H9 (cell line): ENCODE data around the gene GLT1D1. TPM values are rescaled to one million over a fixed set of nuclear protein-coding genes. Genes with fewer than 3 reads are reported as not detected.

ENCODE experiments used
- DNase-seq: peaks from one replicate; pipeline ENCODE4 v3.0.0-alpha.2; 2017
- H2AFZ ChIP-seq: one replicate; pipeline ENCODE4 v1.6.1; 2013; ENCODE audit warnings: mild to moderate bottlenecking, low read length, control low read depth, moderate library complexity
- H2AK5ac ChIP-seq: 2 replicates; pipeline ENCODE4 v1.6.1; 2013; ENCODE audit warnings: low read length, control low read depth, mixed read lengths; ENCODE audit not compliant: insufficient read length
- H2BK120ac ChIP-seq: one replicate; pipeline ENCODE4 v1.6.1; 2013; ENCODE audit warnings: low read depth, mild to moderate bottlenecking, low read length, control low read depth, inconsistent platforms; ENCODE audit not compliant: poor library complexity, severe bottlenecking
- H2BK12ac ChIP-seq: 2 replicates; pipeline ENCODE4 v1.6.1; 2013; ENCODE audit warnings: low read length, control low read depth, mixed read lengths, low read depth; ENCODE audit not compliant: insufficient read length
- H2BK15ac ChIP-seq: 2 replicates; pipeline ENCODE4 v1.6.1; 2013; ENCODE audit warnings: low read depth, low read length, control low read depth
- H2BK20ac ChIP-seq: one replicate; pipeline ENCODE4 v1.6.1; 2013; ENCODE audit warnings: low read depth, mild to moderate bottlenecking, low read length, control low read depth, inconsistent platforms; ENCODE audit not compliant: poor library complexity, severe bottlenecking
- H2BK5ac ChIP-seq: 2 replicates; pipeline ENCODE4 v1.6.1; 2013; ENCODE audit warnings: low read length, control low read depth, mixed read lengths; ENCODE audit not compliant: insufficient read length
- H3K14ac ChIP-seq: 2 replicates; pipeline ENCODE4 v1.6.1; 2013; ENCODE audit warnings: low read length, control low read depth; ENCODE audit not compliant: insufficient read depth
- H3K18ac ChIP-seq: 2 replicates; pipeline ENCODE4 v1.6.1; 2013; ENCODE audit warnings: low read depth, mild to moderate bottlenecking, mixed read lengths, low read length, control low read depth; ENCODE audit not compliant: insufficient read length
- H3K23ac ChIP-seq: 2 replicates; pipeline ENCODE4 v1.6.1; 2013; ENCODE audit warnings: low read length, control low read depth, mixed read lengths, low read depth; ENCODE audit not compliant: insufficient read length
- H3K23me2 ChIP-seq: 2 replicates; pipeline ENCODE4 v1.6.1; 2013; ENCODE audit warnings: low read depth, mild to moderate bottlenecking, mixed read lengths, low read length, control low read depth; ENCODE audit not compliant: insufficient read length, poor library complexity, severe bottlenecking
- H3K27ac ChIP-seq: 2 replicates; pipeline ENCODE4 v1.5.1; 2013; ENCODE audit warnings: low read length, control low read depth, mixed read lengths, low read depth; ENCODE audit not compliant: insufficient read length
- H3K27me3 ChIP-seq: 2 replicates; pipeline ENCODE4 v1.6.1; 2013; ENCODE audit warnings: low read length, control low read depth, inconsistent platforms; ENCODE audit not compliant: insufficient read depth
- H3K4ac ChIP-seq: 2 replicates; pipeline ENCODE4 v1.6.1; 2013; ENCODE audit warnings: low read depth, mild to moderate bottlenecking, control low read depth, inconsistent platforms, low read length, moderate library complexity
- H3K4me1 ChIP-seq: 2 replicates; pipeline ENCODE4 v1.6.1; 2013; ENCODE audit warnings: low read length, control low read depth, inconsistent platforms; ENCODE audit not compliant: insufficient read depth
- H3K4me2 ChIP-seq: 2 replicates; pipeline ENCODE4 v1.6.1; 2013; ENCODE audit warnings: low read length, control low read depth, mixed read lengths; ENCODE audit not compliant: insufficient read length, insufficient read depth
- H3K56ac ChIP-seq: 2 replicates; pipeline ENCODE4 v1.6.1; 2013; ENCODE audit warnings: low read depth, mild to moderate bottlenecking, mixed read lengths, low read length, control low read depth; ENCODE audit not compliant: insufficient read length
- H3K79me1 ChIP-seq: 2 replicates; pipeline ENCODE4 v1.6.1; 2013; ENCODE audit warnings: low read depth, mild to moderate bottlenecking, moderate library complexity, low read length, control low read depth, inconsistent platforms; ENCODE audit not compliant: insufficient read depth, poor library complexity, severe bottlenecking
- H3K79me2 ChIP-seq: 2 replicates; pipeline ENCODE4 v1.6.1; 2013; ENCODE audit warnings: low read length, control low read depth, inconsistent platforms; ENCODE audit not compliant: insufficient read depth
- H3K9ac ChIP-seq: 2 replicates; pipeline ENCODE4 v1.6.1; 2013; ENCODE audit warnings: low read length, control low read depth, mixed read lengths; ENCODE audit not compliant: insufficient read length; ENCODE audit errors: extremely low read depth
- H3K9me3 ChIP-seq: one replicate; pipeline ENCODE4 v1.6.1; 2013; ENCODE audit warnings: low read depth, low read length, inconsistent platforms; ENCODE audit not compliant: control insufficient read depth
- H3T11ph ChIP-seq: one replicate; pipeline ENCODE4 v1.6.1; 2013; ENCODE audit warnings: mild to moderate bottlenecking, low read length, control low read depth, inconsistent platforms
- H4K20me1 ChIP-seq: one replicate; pipeline ENCODE4 v1.6.1; 2013; ENCODE audit not compliant: control insufficient read depth, insufficient read length, insufficient read depth
- H4K5ac ChIP-seq: 2 replicates; pipeline ENCODE4 v1.6.1; 2013; ENCODE audit warnings: low read depth, mild to moderate bottlenecking, mixed read lengths, low read length, control low read depth; ENCODE audit not compliant: insufficient read length
- H4K8ac ChIP-seq: replicated peaks from 2 replicates; pipeline ENCODE4 v1.6.1; 2013; ENCODE audit warnings: low read length, control low read depth, mixed read lengths, low read depth; ENCODE audit not compliant: insufficient read length
- H4K91ac ChIP-seq: 2 replicates; pipeline ENCODE4 v1.6.1; 2013; ENCODE audit warnings: low read depth, mild to moderate bottlenecking, moderate library complexity, mixed read lengths, low read length, control low read depth; ENCODE audit not compliant: insufficient read length
- H3K27ac Mint-ChIP-seq, 3 experiments: 2 replicates in 2 of 3; 3 replicates in 1 of 3; pipeline ENCODE4 v1.8.0; 2020 to 2021; ENCODE audit warnings: mixed read lengths in 3 of 3, mild to moderate bottlenecking in 1 of 3, moderate library complexity in 1 of 3
- H3K27me3 Mint-ChIP-seq: 2 replicates; pipeline ENCODE4 v1.8.0; 2021; ENCODE audit warnings: low read depth, mild to moderate bottlenecking, moderate library complexity, mixed read lengths
- H3K36me3 Mint-ChIP-seq, 3 experiments: 2 replicates in 2 of 3; 3 replicates in 1 of 3; pipeline ENCODE4 v1.8.0; 2020 to 2021; ENCODE audit warnings: low read depth in 3 of 3, mixed read lengths in 3 of 3; ENCODE audit not compliant: insufficient read depth in 1 of 3
- H3K4me1 Mint-ChIP-seq, 2 experiments: 2 replicates each; pipeline ENCODE4 v1.8.0; 2020; ENCODE audit warnings: mixed read lengths in 2 of 2
- H3K4me3 Mint-ChIP-seq, 2 experiments: 2 replicates in 1 of 2; 3 replicates in 1 of 2; pipeline ENCODE4 v1.8.0; 2020 to 2021; ENCODE audit warnings: mild to moderate bottlenecking in 2 of 2, mixed read lengths in 2 of 2, moderate library complexity in 1 of 2
- H3K9me3 Mint-ChIP-seq, 2 experiments: 2 replicates in 1 of 2; 3 replicates in 1 of 2; pipeline ENCODE4 v1.8.0; 2020; ENCODE audit warnings: mild to moderate bottlenecking in 2 of 2, mixed read lengths in 2 of 2, moderate library complexity in 1 of 2
- CTCF ChIP-seq: fragments of 200-600 bp; sonication (generic); conservative IDR thresholded peaks from 3 replicates; pipeline ENCODE4 v1.8.0; 2021; ENCODE audit warnings: antibody characterized with exemption, mild to moderate bottlenecking
- WGBS: extraction: QIAGEN DNeasy Blood & Tissue Kit; methylation state at CpG from one replicate; pipeline ENCODE4 v1.1.7; 2013; ENCODE audit warnings: missing lambda C conversion rate, low lambda C conversion rate, mixed read lengths; ENCODE audit not compliant: insufficient read length; ENCODE audit errors: extremely low coverage; 5-methylcytosine and 5-hydroxymethylcytosine counted together
- total RNA-seq: library from RNA; stranded (reverse); gene quantifications from 2 replicates; pipeline ENCODE4 v1.2.1, GENCODE V29; 2021

GLT1D1 gene
- total RNA-seq, 1 experiment from 2014 or later = 7.0 TPM

- WGBS = no CpG with 5 or more reads among the region's 10 CpGs
- no peak for TF ChIP-seq CTCF
- Histone ChIP-seq H3K23me2 (no peaks in the 10 kb centered on the region), H3K9ac (no peak overlapping the region), H3K4ac (no peak overlapping the region), H2BK12ac (no peak overlapping the region), H4K5ac (no peak overlapping the region), H2BK20ac (no peak overlapping the region), H3K79me2 (no peaks in the 10 kb centered on the region), H3K14ac (no peak overlapping the region), H2BK15ac (no peak overlapping the region), H3K23ac (no peak overlapping the region), H3K27ac (no peak overlapping the region), H3K9me3 (no peaks in the 10 kb centered on the region), H3K56ac (no peak overlapping the region), H3K27me3 (no peaks in the 10 kb centered on the region), H2BK120ac (no peak overlapping the region), H2BK5ac (no peak overlapping the region), H3K18ac (no peak overlapping the region), H4K20me1 (no peaks in the 10 kb centered on the region), H3K79me1 (no peaks in the 10 kb centered on the region), H3K4me1 (no peaks in the 10 kb centered on the region; the same call in 1 of the 2 replicates), H2AFZ (no peak overlapping the region), H3T11ph (no peak overlapping the region), H2AK5ac (no peak overlapping the region), H4K8ac (no peak overlapping the region), H3K4me2 (no peak overlapping the region), H4K91ac (no peak overlapping the region)
- peaks cover 0 to 4% of the 10 kb centered on the region in 2 experiments; a peak in 2 of 5 replicates for H3K9me3 Mint-ChIP-seq
- H3K4me3 Mint-ChIP-seq = no peak overlapping the region
- H3K27me3 Mint-ChIP-seq = peaks cover 6% of the 10 kb centered on the region
- peaks cover 13 to 24% of the 10 kb centered on the region in 2 experiments for H3K4me1 Mint-ChIP-seq
- DNase-seq = no peak
- H3K36me3 Mint-ChIP-seq = no peaks in the 10 kb centered on the region
- no peak overlapping the region for H3K27ac Mint-ChIP-seq
Measured at GRCh38 chr12:128986957-128987356, 133.7 kb downstream of the GLT1D1 start.
